ENCODE data around the gene WDR31. TPM values are rescaled to one million over a fixed set of nuclear protein-coding genes. Genes with fewer than 3 reads are reported as not detected.

The WDR31 gene
- total and polyA plus RNA-seq, 2 of the 4 experiments (the other 2 are of a cell fraction), result 0.29 to 0.36 TPM

GRCh38 chr9:113316030-113316429 is 24.0 kb downstream of the WDR31 start:
- dilution Hi-C loops (cut with HindIII; ENCODE audit: low sequenced_read_pairs, unreplicated experiment) (no loop called here), intact Hi-C loops (cut with micrococcal nuclease) (no loop called here)

More at GRCh38 chr9:113316030-113316429, 24.0 kb downstream of the WDR31 start:
- Histone ChIP-seq H4K20me1 (ENCODE audit: insufficient read depth, low read length) (no peaks in the 10 kb centered on the region), H2BK120ac (ENCODE audit: low read depth, low read length) (no peak overlapping the region), H3K18ac (ENCODE audit: low read depth, low read length) (no peak overlapping the region), H3K4me1 (ENCODE audit: control insufficient read depth, insufficient read depth, low read length) (no peaks in the 10 kb centered on the region), H2AFZ (replicated peaks; ENCODE audit: low read length, poor library complexity) (no peak overlapping the region), H3K9me3 (ENCODE audit: control insufficient read depth, insufficient read depth, low read length) (peaks cover 2% of the 10 kb centered on the region; the same call in 1 of the 2 replicates), H3K9ac (ENCODE audit: low read depth, low read length) (no peak overlapping the region), H2AK5ac (ENCODE audit: low read depth, low read length) (no peak overlapping the region), H4K5ac (ENCODE audit: low read depth, low read length) (no peak overlapping the region), H3K4me2 (ENCODE audit: low read depth, low read length) (no peak overlapping the region), H4K8ac (ENCODE audit: low read depth in 2 of 2, low read length in 2 of 2) (no peak overlapping the region), H3K14ac (replicated peaks; ENCODE audit: low read depth, low read length) (no peak overlapping the region), H3K36me3 (ENCODE audit: control insufficient read depth, insufficient read depth, low read length) (no peaks in the 10 kb centered on the region), H3K27me3 (ENCODE audit: control insufficient read depth, insufficient read depth, low read length) (peaks cover 10% of the 10 kb centered on the region; the same call in 1 of the 2 replicates), H2BK20ac (ENCODE audit: low read depth, low read length) (no peak overlapping the region), H2AK9ac (replicated peaks; ENCODE audit: low read depth, low read length, poor library complexity) (no peak overlapping the region), H3K27ac (ENCODE audit: insufficient read depth, low read length) (no peak overlapping the region), H3K79me1 (ENCODE audit: low read depth in 1 of 2, low read length in 2 of 2) (no peaks in the 10 kb centered on the region), H2BK5ac (ENCODE audit: low read depth, low read length, poor library complexity, severe bottlenecking) (no peak overlapping the region), H2BK15ac (ENCODE audit: low read depth, low read length) (no peak overlapping the region), H3K9me1 (ENCODE audit: insufficient read depth, low read length) (no peaks in the 10 kb centered on the region), H4K91ac (ENCODE audit: insufficient read depth, low read depth, low read length) (no peak overlapping the region), H3K56ac (ENCODE audit: extremely low read depth, insufficient read depth, low read length) (no peak overlapping the region), H3K23ac (ENCODE audit: low read depth, low read length) (no peak overlapping the region), H3K4ac (ENCODE audit: low read depth, low read length) (no peak overlapping the region), H3K4me3 (ENCODE audit: insufficient read depth, low read depth, low read length) (no peak overlapping the region)
- ChIA-PET CTCF (no interaction called here), POLR2A (ENCODE audit: unreplicated experiment) (no interaction called here)
- DNase-seq, result no peak
- no TSS peak for BruUV-seq (replicated peaks)
- ATAC-seq (ENCODE audit: low read depth), result no peak
- in situ Hi-C loops (cut with MboI; ENCODE audit: low sequenced_read_pairs), result no loop called here
- TF ChIP-seq CTCF (conservative IDR thresholded peaks at IDR 0.05; ENCODE audit: low read depth, low read length), result no peak
- no peak for TF ChIP-seq CEBPB (IDR thresholded peaks at IDR 0.05; ENCODE audit: low read depth, low read length)
- TF ChIP-seq RCOR1 (IDR thresholded peaks at IDR 0.05; ENCODE audit: insufficient replicate concordance, low read length), result no peak
- no peak for TF ChIP-seq CHD1 (IDR thresholded peaks at IDR 0.05; ENCODE audit: low read depth, low read length)
- no peak for TF ChIP-seq MXI1 (IDR thresholded peaks at IDR 0.05; ENCODE audit: borderline replicate concordance, low read depth, low read length)
- TF ChIP-seq FOS (IDR thresholded peaks at IDR 0.05; ENCODE audit: low read depth, low read length), result no peak
- no peak for TF ChIP-seq POLR2A (IDR thresholded peaks at IDR 0.05; ENCODE audit: low read depth, low read length)
- TF ChIP-seq, protein P1, sequence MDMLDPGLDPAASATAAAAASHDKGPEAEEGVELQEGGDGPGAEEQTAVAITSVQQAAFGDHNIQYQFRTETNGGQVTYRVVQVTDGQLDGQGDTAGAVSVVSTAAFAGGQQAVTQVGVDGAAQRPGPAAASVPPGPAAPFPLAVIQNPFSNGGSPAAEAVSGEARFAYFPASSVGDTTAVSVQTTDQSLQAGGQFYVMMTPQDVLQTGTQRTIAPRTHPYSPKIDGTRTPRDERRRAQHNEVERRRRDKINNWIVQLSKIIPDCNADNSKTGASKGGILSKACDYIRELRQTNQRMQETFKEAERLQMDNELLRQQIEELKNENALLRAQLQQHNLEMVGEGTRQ (IDR thresholded peaks at IDR 0.05; ENCODE audit: low read depth, low read length), result no peak
- 100% methylated on average over 3 of the region's 4 CpGs; no CpG with 5 or more reads in 1 of the 2 experiments for WGBS, 2 experiments (ENCODE audit: extremely low coverage in 2 of 2, insufficient read length in 1 of 2)

Data from IMR-90 (cell line).